ENCODE results near the gene MACROD2.

MACROD2 gene

DNA sequence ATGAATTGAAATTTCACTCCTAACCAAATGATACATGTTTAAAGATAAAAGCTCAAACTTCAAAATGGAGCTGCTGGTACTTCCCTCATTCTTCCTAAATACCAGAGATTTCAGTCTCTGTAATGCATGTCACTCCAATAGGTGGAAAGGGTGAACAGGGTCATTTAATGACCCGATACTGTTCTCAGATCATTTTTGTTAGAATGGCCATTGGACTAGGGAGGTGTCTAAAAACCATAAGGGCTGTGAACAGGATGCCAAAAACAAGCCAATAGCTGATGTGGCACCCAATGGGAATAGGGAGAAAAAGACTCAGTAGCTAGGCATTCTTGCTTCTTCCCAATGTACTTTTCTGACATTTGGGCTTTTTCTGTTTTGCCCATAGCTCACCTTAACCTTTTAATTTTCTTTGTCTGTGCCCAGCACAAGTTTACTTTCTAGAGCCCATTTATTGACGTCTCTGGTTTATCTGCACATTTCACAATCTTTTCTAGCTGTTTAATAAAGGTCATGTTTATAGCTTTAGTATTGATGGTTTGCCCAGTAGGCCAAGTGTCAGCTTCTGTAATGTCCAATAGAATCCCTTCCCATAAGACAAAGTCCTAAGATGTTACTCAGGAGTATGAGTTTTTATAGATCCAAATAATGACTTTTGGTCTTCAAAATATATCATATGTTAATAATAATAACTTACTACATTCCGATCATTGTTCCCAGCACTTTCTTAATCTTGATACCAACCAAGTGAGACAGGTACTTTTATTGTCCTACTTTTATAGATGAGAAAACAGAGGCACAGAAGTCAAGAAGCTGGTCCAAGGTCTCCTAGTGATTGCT, 366.4 kb downstream of the MACROD2 start:
- ChIA-PET CTCF (no interaction called here), POLR2A (no interaction called here)
- no peak overlapping the region for H3K4me3 ChIP-seq (ENCODE audit: low read depth, low read length)
- DNase-seq (ENCODE audit: low read depth, low spot score) = no peak
- TF ChIP-seq, protein P1, sequence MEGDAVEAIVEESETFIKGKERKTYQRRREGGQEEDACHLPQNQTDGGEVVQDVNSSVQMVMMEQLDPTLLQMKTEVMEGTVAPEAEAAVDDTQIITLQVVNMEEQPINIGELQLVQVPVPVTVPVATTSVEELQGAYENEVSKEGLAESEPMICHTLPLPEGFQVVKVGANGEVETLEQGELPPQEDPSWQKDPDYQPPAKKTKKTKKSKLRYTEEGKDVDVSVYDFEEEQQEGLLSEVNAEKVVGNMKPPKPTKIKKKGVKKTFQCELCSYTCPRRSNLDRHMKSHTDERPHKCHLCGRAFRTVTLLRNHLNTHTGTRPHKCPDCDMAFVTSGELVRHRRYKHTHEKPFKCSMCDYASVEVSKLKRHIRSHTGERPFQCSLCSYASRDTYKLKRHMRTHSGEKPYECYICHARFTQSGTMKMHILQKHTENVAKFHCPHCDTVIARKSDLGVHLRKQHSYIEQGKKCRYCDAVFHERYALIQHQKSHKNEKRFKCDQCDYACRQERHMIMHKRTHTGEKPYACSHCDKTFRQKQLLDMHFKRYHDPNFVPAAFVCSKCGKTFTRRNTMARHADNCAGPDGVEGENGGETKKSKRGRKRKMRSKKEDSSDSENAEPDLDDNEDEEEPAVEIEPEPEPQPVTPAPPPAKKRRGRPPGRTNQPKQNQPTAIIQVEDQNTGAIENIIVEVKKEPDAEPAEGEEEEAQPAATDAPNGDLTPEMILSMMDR (IDR thresholded peaks at IDR 0.05; ENCODE audit: insufficient read depth, low read length, missing control alignments) = no peak

DNA sequence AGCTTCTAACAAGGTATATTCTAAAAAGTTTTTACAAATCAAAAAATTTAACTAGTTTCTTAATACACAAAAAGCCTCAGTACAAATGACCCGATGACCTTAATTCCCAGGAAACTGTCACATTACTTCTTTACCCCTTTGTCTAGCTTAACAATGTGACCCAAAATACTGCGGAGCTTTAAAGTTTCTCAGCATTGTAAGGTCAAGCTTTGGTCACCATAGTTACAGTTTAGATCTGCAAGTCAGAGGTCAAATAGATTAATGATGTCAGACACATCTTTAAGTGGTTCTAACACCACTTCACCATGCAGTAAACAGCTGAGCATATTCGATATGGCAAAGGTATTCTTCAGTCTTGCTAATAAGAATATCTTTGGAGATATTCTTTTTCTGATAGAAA, 378.9 kb downstream of the MACROD2 start:
- H3K4me3 ChIP-seq (ENCODE audit: low read depth, low read length) = no peak overlapping the region
- no peak for DNase-seq (ENCODE audit: low read depth, low spot score)

DNA sequence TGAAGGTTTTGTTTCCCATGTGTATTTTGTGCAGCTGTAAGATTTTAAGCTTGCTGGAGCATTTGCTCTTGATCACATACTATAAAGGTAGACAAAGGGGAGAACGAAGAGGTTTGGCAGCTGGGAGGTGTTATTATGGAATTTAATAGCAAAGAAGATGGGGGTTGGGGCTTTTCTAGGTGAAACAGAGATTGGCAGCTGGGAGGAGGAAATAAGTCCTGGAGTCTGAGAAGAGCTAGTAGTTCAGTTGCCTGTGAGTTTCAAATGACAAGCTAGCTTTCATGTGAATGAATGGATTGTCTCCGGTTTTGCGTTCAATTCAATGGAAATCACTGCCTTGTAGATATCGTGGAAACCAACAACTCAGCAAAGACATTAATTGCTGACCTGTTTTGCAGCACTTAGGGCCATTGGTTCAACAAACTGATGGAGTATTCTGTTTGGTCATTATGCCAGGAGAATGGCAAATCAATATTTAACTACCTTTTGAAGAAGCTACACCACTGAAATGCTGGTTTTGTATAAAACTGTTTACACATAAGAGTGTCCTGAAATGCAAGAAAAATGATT, 380.2 kb downstream of the MACROD2 start:
- ChIA-PET POLR2A (no interaction called here), CTCF (no interaction called here)
- no peak overlapping the region for H3K4me3 ChIP-seq (ENCODE audit: low read depth, low read length)
- TF ChIP-seq, protein P1 (IDR thresholded peaks at IDR 0.05; ENCODE audit: insufficient read depth, low read length, missing control alignments) = no peak
- DNase-seq (ENCODE audit: low read depth, low spot score) = no peak

More for the DNA sequence above, 378.9 kb downstream of the MACROD2 start:
- TF ChIP-seq, protein P1 (IDR thresholded peaks at IDR 0.05; ENCODE audit: insufficient read depth, low read length, missing control alignments) = no peak
- POLR2A ChIA-PET = no interaction called here
- CTCF ChIA-PET = no interaction called here

DNA sequence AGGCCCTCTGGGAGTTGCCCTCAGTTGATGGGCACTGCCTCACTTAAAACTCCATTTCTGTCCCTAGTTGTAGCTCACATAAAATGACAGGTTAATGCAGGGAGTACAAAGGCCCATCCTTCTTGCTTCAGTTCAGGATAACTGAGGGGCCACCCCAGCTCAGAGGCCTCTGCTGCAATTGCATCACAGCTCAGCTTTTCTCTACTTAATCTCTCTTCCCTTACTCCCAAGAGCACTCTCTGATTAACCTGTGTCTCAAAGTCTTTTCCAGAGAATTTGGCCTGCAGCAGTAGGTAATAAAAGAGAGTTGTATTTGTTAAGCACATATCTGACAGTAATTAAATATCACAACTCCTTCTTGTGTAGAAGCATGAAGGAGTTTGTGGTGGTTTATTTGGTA, 383.0 kb downstream of the MACROD2 start:
- DNase-seq (ENCODE audit: low read depth, low spot score) = no peak
- ChIA-PET POLR2A (no interaction called here), CTCF (no interaction called here)
- TF ChIP-seq, protein P1 (IDR thresholded peaks at IDR 0.05; ENCODE audit: insufficient read depth, low read length, missing control alignments) = no peak
- no peak overlapping the region for H3K4me3 ChIP-seq (ENCODE audit: low read depth, low read length)

DNA sequence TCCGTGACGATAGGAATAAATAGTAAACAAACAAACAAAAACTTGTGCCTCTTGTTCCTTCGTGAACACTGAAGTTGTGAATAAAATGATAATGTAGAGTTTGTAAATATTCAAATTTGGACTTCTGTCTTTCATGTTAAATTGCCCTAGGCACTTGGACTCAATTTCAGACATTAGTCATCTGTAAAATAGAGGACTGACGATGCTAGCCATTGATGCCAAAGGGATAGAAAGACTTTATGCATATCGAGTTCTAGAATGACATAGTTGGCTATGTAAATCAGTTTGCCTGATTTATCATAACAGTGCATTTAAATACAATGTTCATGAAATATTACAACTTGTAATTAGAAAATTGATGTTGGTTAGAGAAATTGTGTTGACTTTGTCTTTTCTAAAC, 388.0 kb downstream of the MACROD2 start:
- DNase-seq (ENCODE audit: low read depth, low spot score) = no peak
- TF ChIP-seq, protein P1 (IDR thresholded peaks at IDR 0.05; ENCODE audit: insufficient read depth, low read length, missing control alignments) = no peak
- H3K4me3 ChIP-seq (ENCODE audit: low read depth, low read length) = no peak overlapping the region
- ChIA-PET POLR2A (no interaction called here), CTCF (no interaction called here)

DNA sequence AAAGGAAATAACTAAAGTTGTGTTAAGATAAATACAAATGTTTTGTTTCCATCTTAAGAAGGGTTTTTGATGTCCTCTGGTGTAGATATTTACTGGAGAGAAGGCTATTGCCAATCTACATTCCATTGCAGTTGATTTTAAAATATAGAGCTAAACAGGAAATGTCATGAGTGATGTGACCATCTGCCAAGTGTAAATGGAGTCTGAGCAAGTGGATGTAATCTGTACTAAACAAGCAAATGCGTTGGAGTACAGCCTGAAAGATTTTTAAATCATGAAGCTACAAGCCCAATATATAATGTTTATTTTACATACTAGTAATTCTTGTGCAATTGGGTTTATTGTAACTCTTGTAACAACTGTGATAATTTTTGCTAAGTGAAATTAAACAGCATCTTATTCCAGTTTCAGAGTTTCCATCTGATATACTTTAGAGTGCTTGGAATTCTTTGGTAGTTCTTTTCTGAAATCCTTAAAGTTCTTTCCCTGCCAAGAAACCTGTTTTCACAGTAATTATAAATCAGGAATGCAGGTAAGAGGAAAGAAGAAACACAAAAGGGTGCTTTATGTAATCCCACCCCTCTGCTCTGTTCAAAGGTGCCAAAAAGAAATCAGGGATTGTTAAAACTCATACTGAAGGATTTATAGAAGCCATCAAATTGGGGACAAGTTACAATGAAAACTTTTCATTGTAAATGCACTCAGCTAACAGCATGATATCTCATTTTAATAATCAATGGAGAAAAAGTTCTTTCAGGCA, 389.3 kb downstream of the MACROD2 start:
- POLR2A ChIA-PET = no interaction called here
- H3K4me3 ChIP-seq (ENCODE audit: low read depth, low read length) = no peak overlapping the region
- DNase-seq (ENCODE audit: low read depth, low spot score) = no peak
- TF ChIP-seq, protein P1 (IDR thresholded peaks at IDR 0.05; ENCODE audit: insufficient read depth, low read length, missing control alignments) = no peak
- CTCF ChIA-PET = no interaction called here
